Measurements from ENCODE around the gene SNX21. TPM values are rescaled to one million over a fixed set of nuclear protein-coding genes. Genes with fewer than 3 reads are reported as not detected.

The SNX21 gene
- total RNA-seq, 1 donor, result 5.7 TPM

DNA sequence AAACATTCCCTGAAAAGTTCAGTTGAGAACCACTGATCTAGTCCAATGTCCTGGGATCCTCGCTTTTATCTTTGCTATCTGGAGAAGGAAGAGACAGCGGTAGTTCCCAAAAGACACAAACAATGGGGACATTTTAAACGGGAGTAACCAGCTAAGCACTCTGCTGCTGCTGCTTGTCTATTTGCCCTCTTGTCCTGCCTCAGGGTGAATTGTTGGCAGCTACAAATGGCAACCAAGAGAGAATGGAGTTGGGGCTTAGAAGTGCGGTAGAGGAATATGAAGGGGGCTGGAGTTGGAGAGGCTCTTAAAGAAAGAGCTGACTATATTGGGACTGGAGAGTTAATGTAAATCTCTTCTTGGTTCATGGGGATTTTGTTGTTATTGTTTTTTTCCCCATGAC is 41.0 kb downstream of the SNX21 start:
- Histone ChIP-seq H3K27me3 (ENCODE audit: insufficient read depth, low read length) (no peaks in the 10 kb centered on the region), H3K4me1 (ENCODE audit: insufficient read depth, low read length) (no peaks in the 10 kb centered on the region), H3K4me3 (ENCODE audit: low read length) (no peak overlapping the region), H3K9me3 (ENCODE audit: low read depth, low read length) (no peaks in the 10 kb centered on the region)

DNA sequence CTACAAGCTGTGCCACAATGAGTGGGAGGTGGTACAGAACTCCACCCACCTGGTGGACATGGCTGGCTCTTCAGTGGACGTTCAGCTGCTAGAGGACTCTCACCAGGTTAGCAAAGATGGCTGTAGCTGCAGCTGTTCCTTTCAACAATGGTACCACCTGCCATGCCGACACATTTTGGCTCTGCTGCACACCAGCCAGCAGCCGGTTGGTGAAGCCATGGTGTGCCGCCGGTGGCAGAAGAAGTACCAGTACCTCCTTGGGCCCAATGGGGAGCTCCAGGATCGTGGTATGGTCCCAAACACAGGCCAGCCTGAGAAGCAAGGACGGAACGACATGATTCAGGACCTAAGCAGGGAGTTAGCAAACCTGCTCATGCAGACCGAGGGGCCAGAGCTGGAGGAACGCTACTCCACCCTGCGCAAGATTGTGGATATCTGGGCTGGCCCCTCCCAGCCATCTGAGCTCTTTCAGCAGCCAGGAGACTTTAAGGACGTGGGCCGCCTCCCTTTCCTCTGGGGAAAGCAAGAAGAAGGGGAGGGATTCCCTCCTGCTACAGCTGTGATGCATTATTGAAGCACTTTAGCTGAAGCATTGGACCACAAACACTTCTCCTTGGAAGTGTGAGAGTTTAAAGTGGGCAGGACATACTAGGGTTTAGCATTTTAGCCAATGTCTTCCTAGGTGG is 44.6 kb downstream of the SNX21 start:
- no peak overlapping the region for H3K4me3 ChIP-seq (ENCODE audit: low read length)
- peaks cover 17% of the 10 kb centered on the region for H3K4me1 ChIP-seq (ENCODE audit: insufficient read depth, low read length)
- H3K27me3 ChIP-seq (ENCODE audit: insufficient read depth, low read length), result no peaks in the 10 kb centered on the region
- no peaks in the 10 kb centered on the region for H3K9me3 ChIP-seq (ENCODE audit: low read depth, low read length)

DNA sequence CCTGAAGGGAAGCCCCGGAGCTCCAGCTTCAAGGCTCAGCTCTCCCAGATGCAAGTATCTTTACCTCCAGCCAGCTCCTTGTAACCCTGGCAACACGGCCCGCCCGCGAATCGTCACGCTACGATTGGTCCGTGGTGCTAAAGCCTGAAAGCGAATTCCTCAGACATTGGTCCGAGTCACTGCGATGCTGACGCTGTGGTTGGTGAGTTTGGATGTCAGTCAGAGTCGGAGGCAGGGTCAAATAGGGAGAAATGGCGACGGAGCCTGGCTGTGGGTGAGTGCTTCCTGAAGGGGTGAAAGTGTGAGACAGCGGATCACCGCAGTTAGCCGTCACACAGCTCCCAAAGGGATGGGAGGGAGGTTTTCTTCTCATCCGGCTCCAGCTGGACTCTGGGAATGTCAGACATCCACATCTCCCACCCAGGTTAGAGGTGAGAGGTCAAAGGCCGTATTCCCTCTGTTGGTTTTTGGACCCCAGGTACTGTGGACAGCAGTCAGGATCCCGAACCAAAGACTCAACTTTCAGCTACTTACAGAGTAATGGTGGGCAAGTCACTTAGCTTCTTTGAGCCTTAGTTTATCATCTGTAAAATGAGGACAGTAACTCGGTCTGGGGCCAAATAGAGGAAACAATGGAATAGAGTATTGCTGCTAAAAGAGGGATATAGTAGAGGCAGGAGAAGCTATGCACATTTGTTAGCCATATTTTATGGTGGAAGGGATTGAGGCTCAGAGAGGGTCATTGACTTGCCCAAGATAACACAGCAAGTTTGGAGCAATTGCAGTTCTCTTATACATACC is 47.6 kb downstream of the SNX21 start, which contains the start of gene ZSWIM1:
TSS of gene ZSWIM1 (plus strand) at position 240 of the 801 bp plus-strand sequence. CDS start 1,366 bp downstream, outside the sequence.
- Histone ChIP-seq H3K9me3 (ENCODE audit: low read depth, low read length) (no peaks in the 10 kb centered on the region), H3K27me3 (ENCODE audit: insufficient read depth, low read length) (no peaks in the 10 kb centered on the region), H3K4me3 (ENCODE audit: low read length) (peak within 1 kb of the TSS; percentile 64), H3K4me1 (ENCODE audit: insufficient read depth, low read length) (peaks cover 38% of the 10 kb centered on the region)

DNA sequence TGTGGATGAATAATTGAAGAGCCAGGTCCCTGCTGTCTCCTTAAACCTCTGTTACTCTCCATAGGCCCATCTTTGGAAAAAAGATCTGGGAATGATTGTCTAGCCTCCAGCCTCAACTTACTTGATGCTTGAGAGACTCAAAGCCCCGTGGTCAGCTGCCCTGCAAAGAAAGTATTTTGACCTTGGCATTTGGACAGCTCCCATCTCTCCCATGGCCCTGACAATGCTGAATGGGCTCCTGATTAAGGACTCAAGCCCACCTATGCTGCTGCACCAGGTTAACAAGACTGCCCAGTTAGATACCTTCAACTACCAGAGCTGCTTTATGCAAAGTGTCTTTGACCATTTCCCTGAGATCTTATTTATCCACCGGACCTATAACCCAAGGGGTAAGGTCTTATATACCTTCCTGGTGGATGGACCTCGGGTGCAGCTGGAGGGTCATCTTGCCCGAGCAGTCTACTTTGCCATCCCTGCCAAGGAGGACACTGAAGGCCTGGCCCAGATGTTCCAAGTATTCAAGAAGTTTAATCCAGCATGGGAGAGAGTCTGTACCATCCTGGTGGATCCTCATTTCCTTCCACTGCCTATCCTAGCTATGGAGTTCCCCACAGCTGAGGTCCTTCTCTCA is 49.0 kb downstream of the SNX21 start:
- H3K4me1 ChIP-seq (ENCODE audit: insufficient read depth, low read length), result peaks cover 38% of the 10 kb centered on the region
- no peak overlapping the region for H3K4me3 ChIP-seq (ENCODE audit: low read length)
- H3K9me3 ChIP-seq (ENCODE audit: low read depth, low read length), result no peaks in the 10 kb centered on the region
- no peaks in the 10 kb centered on the region for H3K27me3 ChIP-seq (ENCODE audit: insufficient read depth, low read length)

DNA sequence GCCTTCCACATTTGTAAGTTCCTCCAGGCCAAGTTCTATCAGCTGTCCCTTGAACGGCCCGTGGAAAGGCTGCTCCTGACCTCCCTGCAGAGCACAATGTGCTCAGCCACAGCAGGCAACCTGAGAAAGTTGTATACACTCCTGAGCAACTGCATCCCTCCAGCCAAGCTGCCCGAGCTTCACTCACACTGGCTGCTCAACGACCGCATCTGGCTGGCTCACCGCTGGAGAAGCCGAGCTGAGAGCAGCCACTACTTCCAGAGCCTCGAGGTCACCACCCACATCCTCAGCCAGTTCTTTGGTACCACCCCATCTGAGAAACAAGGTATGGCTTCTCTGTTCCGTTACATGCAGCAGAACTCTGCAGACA is 49.5 kb downstream of the SNX21 start:
- no peaks in the 10 kb centered on the region for H3K9me3 ChIP-seq (ENCODE audit: low read depth, low read length)
- no peak overlapping the region for H3K4me3 ChIP-seq (ENCODE audit: low read length)
- H3K4me1 ChIP-seq (ENCODE audit: insufficient read depth, low read length), result peaks cover 38% of the 10 kb centered on the region
- no peaks in the 10 kb centered on the region for H3K27me3 ChIP-seq (ENCODE audit: insufficient read depth, low read length)

DNA sequence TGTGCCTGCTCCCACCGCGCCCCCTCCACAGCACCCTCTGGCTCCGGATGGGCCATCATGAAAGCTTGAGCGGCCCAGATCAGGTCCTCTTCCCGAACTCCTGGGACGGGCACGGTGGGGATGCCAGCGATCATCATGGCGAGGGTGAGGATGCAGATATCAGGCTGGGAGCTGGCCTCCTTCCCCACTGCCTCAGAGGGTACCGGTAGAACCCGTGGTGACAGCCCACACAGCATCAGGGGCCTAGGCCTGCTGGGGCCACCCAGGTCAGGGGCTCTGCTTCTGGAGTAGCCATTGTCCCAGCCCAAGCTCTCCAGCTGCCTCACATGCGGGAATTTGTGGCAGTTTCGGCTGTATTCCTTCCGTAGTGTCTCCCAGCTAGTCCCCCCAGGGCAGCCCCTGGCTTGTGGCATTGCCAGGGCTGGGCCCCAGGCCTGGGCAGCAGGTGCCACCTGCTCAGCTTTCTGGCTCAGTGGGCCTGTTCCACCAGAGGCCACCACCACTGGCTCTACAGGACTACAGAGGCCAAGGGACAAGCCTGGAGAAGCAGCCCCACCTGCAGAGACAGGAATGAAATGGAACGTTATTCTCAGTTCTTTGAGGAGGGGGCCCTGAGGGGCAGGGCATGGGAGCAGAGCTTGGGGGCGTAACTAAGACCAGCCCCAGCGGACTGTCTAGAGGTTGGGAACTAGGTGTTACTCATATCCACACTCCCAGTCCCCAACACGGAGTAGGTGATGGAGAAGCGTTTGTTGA is 53.2 kb downstream of the SNX21 start:
- no peaks in the 10 kb centered on the region for H3K9me3 ChIP-seq (ENCODE audit: low read depth, low read length)
- no peaks in the 10 kb centered on the region for H3K27me3 ChIP-seq (ENCODE audit: insufficient read depth, low read length)
- no peak overlapping the region for H3K4me3 ChIP-seq (ENCODE audit: low read length)
- peaks cover 40% of the 10 kb centered on the region for H3K4me1 ChIP-seq (ENCODE audit: insufficient read depth, low read length)

DNA sequence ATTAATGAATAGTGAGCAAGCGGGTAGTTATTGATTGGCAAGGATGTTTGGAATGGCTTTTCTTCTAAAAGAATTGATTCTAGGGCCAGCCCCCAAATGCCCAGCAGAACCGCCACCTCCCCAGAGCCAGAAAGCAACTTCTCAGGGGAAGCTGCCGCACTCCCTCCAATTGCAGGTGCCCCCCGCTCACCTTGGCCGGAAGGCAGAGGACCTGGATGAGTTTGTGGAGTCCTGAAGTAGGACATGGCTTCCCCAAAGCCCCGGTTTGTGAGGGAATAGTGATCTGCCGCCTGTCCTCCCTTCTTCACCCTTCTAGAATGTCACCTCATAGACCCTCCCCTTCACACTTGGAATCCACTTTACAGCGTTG is 53.7 kb downstream of the SNX21 start, which contains the start of gene SPATA25:
TSS of gene SPATA25 (minus strand) at position 277 of the 370 bp plus-strand sequence. CDS start at position 245, 32 bp downstream.
- Histone ChIP-seq H3K27me3 (ENCODE audit: insufficient read depth, low read length) (no peaks in the 10 kb centered on the region), H3K4me1 (ENCODE audit: insufficient read depth, low read length) (peaks cover 41% of the 10 kb centered on the region), H3K9me3 (ENCODE audit: low read depth, low read length) (no peaks in the 10 kb centered on the region), H3K4me3 (ENCODE audit: low read length) (no peak within 1 kb of the TSS)

DNA sequence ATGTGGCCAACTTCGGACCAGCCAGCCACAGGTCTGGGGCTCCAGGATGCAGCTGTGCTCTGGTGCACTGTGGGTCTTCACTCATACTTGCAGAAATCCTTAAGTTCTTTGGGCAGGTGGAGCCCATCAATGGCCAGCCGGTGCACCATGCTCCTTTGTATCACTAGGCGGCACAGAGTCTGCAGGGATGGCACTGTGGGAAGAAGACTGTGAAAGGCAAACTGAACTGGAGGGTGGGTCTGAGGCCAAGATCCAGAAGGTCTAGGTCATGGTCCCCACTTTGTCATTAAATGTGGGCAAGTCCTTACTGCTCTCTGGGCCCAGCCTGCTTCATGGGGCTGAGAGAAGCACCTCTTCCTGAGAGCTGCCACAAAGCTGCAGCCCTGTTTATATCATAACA is 55.1 kb downstream of the SNX21 start:
- peaks cover 52% of the 10 kb centered on the region for H3K4me1 ChIP-seq (ENCODE audit: insufficient read depth, low read length)

DNA sequence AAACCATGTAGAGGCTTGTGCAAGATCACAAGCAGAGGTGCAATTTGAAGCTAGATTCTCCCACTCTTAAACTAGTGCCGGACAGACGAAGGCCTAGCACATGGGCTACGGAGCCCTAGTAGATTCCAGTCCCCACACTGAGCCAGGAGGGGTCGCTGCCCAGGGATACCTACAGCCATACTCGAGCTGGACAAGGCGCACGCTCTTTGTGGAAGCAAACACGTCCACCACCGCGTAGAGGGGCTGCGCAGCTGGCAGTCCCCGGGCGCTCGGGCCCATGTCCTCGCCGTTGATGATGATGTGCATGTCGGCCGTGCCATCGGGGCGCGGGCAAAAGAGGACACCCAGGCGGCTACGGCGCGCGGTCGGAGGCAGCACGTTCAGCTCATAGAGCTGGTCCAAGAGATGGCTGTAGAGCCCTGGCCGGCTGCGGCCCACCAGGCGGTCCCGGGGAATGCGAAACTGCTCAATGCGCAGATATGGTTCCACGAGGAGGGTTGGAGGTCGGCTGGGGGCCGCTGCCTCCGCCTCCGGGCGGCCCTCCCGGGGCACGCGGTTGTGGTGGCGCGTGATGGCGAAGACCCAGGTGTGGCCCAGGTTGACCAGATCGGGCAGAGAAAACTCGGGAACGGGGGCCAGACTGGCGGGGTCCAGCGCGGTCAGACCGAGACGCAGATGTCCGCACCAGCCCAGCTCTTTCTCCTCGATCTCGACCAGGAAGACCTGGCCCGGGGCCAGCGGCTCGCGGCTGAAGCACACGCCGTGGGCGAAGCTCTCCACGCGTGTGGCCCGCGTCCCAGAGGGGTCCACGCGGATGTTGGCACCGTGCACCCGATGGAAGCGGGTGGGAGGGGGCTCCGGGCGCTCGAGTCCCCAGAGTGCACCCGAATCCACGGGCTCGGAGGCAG is 56.7 kb downstream of the SNX21 start:
- Histone ChIP-seq H3K27me3 (ENCODE audit: insufficient read depth, low read length) (no peaks in the 10 kb centered on the region), H3K4me3 (ENCODE audit: low read length) (peak overlapping the region; percentile 71), H3K4me1 (ENCODE audit: insufficient read depth, low read length) (peaks cover 38% of the 10 kb centered on the region), H3K9me3 (ENCODE audit: low read depth, low read length) (no peaks in the 10 kb centered on the region)

More for the DNA sequence above, 55.1 kb downstream of the SNX21 start:
- H3K27me3 ChIP-seq (ENCODE audit: insufficient read depth, low read length), result no peaks in the 10 kb centered on the region
- H3K4me3 ChIP-seq (ENCODE audit: low read length), result no peak overlapping the region
- no peaks in the 10 kb centered on the region for H3K9me3 ChIP-seq (ENCODE audit: low read depth, low read length)

DNA sequence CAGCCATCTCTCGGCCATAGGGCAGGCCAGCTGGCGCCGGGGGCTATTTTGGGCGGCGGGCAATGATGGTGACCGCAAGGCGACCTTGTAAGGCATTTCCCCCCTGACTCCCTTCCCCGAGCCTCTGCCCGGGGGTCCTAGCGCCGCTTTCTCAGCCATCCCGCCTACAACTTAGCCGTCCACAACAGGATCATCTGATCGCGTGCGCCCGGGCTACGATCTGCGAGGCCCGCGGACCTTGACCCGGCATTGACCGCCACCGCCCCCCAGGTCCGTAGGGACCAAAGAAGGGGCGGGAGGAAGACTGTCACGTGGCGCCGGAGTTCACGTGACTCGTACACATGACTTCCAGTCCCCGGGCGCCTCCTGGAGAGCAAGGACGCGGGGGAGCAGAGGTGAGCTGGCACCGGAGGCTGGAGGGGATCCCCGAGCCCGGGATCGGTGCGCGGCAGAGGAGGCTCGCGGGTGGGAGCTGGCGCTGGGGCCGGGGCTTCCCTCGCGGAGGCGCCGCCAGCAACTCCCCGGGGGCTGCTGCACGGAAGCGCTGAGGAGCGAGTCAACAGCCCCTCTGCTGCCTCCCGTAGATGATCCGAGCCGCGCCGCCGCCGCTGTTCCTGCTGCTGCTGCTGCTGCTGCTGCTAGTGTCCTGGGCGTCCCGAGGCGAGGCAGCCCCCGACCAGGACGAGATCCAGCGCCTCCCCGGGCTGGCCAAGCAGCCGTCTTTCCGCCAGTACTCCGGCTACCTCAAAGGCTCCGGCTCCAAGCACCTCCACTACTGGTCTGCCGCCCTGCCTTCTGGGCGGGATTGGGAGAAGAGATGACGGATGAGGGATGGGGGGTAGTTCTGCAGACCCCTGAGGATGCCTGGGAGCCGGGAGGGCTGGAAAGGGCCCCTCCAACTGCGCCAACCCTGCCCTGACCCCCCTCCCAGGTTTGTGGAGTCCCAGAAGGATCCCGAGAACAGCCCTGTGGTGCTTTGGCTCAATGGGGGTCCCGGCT is 57.7 kb downstream of the SNX21 start, which contains the start of the genes CTSA and NEURL2:
TSS of gene CTSA (plus strand) at position 351 of the 999 bp plus-strand sequence. CDS start at position 585, 234 bp downstream.
TSS of gene NEURL2 (minus strand) at position 224 of the 999 bp plus-strand sequence. CDS start at position 7, 217 bp downstream.
- H3K4me1 ChIP-seq (ENCODE audit: insufficient read depth, low read length), result peaks cover 37% of the 10 kb centered on the region
- H3K9me3 ChIP-seq (ENCODE audit: low read depth, low read length), result no peaks in the 10 kb centered on the region
- peak within 1 kb of the TSS; percentile 71 for H3K4me3 ChIP-seq (ENCODE audit: low read length)
- H3K27me3 ChIP-seq (ENCODE audit: insufficient read depth, low read length), result no peaks in the 10 kb centered on the region

DNA sequence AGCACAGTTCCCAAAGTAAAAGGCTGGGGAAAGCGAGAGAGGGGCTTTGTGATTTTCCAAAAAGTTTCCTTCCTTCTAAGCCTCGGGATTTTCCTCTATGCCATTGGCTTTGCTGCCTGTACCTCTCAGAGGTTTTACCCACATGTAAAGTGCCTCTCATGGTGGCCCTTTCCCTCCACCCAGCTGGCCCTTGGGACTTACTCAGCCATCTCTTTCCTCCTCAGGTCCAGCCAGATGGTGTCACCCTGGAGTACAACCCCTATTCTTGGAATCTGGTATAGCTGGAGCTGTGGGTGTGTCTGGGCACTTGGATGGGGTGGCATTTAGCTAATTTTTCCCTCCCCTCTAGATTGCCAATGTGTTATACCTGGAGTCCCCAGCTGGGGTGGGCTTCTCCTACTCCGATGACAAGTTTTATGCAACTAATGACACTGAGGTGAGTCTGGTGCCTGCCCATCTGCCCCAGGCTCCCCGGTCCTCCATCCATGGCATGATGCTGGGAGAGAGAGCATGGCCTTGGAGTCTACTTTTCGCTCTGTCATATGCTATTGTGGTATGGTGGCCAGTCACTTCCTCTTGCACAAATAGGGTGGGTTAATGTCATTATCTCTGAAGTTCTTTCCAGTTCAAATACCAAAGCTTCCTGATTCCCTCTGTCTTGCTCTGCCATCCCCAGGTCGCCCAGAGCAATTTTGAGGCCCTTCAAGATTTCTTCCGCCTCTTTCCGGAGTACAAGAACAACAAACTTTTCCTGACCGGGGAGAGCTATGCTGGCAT is 58.6 kb downstream of the SNX21 start:
- no peaks in the 10 kb centered on the region for H3K27me3 ChIP-seq (ENCODE audit: insufficient read depth, low read length)
- peaks cover 37% of the 10 kb centered on the region for H3K4me1 ChIP-seq (ENCODE audit: insufficient read depth, low read length)
- H3K9me3 ChIP-seq (ENCODE audit: low read depth, low read length), result no peaks in the 10 kb centered on the region
- peak overlapping the region; percentile 71 for H3K4me3 ChIP-seq (ENCODE audit: low read length)

Data from mononuclear cell (primary cell).